ENCODE measurements around the gene CDC42SE2. TPM values are rescaled to one million over a fixed set of nuclear protein-coding genes. Genes with fewer than 3 reads are reported as not detected.
A peak's percentile ranks its signal among the peaks of the same experiment; 100 is the strongest.

Gene CDC42SE2
- total and polyA plus RNA-seq, 10 donors, result 49.6 to 128 (median 102) TPM

GRCh38 chr5:131323378-131323777 is 59.5 kb downstream of the CDC42SE2 start:
- no peak for DNase-seq
- Histone ChIP-seq H3K4me1 (peaks cover 25 to 97% (median 69%) of the 10 kb centered on the region in 6 donors), H3K36me3 (peaks cover 0 to 44% (median 10%) of the 10 kb centered on the region in 6 donors), H3K9me3 (peaks cover 0 to 9% (median 0%) of the 10 kb centered on the region in 8 donors), H3K27ac (no peak overlapping the region), H3K4me3 (no peak overlapping the region), H3K27me3 (replicated peaks in 1 of 7) (no peaks in the 10 kb centered on the region)
- intact Hi-C loops (cut with DNase I; ENCODE audit: low total_unique reads), result no loop called here
- TF ChIP-seq POLR2A (IDR thresholded peaks at IDR 0.05) (no peak), POLR2AphosphoS5 (IDR thresholded peaks at IDR 0.05) (no peak)
- TF ChIP-seq, protein P1, sequence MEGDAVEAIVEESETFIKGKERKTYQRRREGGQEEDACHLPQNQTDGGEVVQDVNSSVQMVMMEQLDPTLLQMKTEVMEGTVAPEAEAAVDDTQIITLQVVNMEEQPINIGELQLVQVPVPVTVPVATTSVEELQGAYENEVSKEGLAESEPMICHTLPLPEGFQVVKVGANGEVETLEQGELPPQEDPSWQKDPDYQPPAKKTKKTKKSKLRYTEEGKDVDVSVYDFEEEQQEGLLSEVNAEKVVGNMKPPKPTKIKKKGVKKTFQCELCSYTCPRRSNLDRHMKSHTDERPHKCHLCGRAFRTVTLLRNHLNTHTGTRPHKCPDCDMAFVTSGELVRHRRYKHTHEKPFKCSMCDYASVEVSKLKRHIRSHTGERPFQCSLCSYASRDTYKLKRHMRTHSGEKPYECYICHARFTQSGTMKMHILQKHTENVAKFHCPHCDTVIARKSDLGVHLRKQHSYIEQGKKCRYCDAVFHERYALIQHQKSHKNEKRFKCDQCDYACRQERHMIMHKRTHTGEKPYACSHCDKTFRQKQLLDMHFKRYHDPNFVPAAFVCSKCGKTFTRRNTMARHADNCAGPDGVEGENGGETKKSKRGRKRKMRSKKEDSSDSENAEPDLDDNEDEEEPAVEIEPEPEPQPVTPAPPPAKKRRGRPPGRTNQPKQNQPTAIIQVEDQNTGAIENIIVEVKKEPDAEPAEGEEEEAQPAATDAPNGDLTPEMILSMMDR (IDR thresholded peaks at IDR 0.05 in 8 of 11, conservative IDR thresholded peaks at IDR 0.05 in 3 of 11), result no peak

GRCh38 chr5:131324303-131324702 is 60.5 kb downstream of the CDC42SE2 start:
- WGBS, 5 donors, result 68 to 92% (median 86%) methylated on average over 1 of the region's 1 CpG
- intact Hi-C loops (cut with DNase I; ENCODE audit: low total_unique reads), result no loop called here

DNA sequence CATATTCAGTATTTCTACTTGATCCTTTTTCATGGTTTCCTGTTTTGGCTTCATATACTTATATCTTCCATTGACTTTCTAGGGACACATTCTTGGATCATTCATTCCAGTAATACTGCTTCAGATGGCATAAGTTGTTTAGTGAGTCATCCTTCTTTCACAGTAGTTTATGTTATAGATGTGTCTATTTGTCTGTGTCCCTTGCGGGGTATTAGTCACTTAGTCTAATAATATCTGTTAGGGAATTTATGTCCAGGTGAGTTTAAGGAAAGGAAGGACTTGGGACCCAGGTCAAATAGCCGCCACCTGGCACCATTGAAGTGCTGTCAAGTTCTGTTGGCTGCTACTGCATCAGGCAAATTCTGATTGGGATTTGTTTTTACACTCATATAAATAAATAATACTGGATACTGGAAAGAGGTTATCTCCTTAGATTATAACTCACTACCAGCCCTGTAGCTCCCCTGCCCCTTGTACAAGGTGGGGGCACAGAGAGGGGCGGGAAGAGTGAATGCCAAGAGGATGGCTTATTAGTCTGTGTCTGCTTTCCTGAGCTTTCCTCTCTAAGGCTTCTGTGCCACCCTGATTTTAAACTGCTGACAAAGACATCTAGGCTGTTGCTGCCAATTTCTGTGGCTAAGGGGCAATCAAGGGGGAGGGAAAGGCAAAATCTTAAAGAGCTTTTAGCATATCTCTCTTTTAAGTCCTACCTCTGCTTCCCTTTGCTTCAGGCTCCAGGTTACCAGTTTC is 64.9 kb downstream of the CDC42SE2 start:
- Histone ChIP-seq H3K27me3 (replicated peaks in 1 of 7) (no peaks in the 10 kb centered on the region), H3K27ac (peak overlapping the region in 4 of 8 donors; percentile 9 to 63 (median 28)), H3K36me3 (peaks cover 0 to 33% (median 0%) of the 10 kb centered on the region in 6 donors), H3K4me3 (no peak overlapping the region), H3K9me3 (peaks cover 0 to 6% (median 0%) of the 10 kb centered on the region in 8 donors), H3K4me1 (peaks cover 23 to 82% (median 56%) of the 10 kb centered on the region in 6 donors)
- intact Hi-C loops (cut with DNase I; ENCODE audit: low total_unique reads), result no loop called here
- TF ChIP-seq POLR2AphosphoS5 (IDR thresholded peaks at IDR 0.05) (no peak), POLR2A (IDR thresholded peaks at IDR 0.05) (no peak)
- TF ChIP-seq, protein P1 (IDR thresholded peaks at IDR 0.05 in 8 of 11, conservative IDR thresholded peaks at IDR 0.05 in 3 of 11), result no peak
- DNase-seq, result no peak
- WGBS, 5 donors, result 91 to 97% (median 93%) methylated on average over 3 of the region's 3 CpGs

More at GRCh38 chr5:131324303-131324702, 60.5 kb downstream of the CDC42SE2 start:
- Histone ChIP-seq H3K27ac (no peak overlapping the region), H3K27me3 (replicated peaks in 1 of 7) (no peaks in the 10 kb centered on the region), H3K9me3 (peaks cover 0 to 9% (median 0%) of the 10 kb centered on the region in 8 donors), H3K4me3 (no peak overlapping the region), H3K36me3 (peaks cover 0 to 44% (median 2%) of the 10 kb centered on the region in 6 donors), H3K4me1 (peaks cover 33 to 100% (median 77%) of the 10 kb centered on the region in 6 donors)
- TF ChIP-seq POLR2A (IDR thresholded peaks at IDR 0.05) (no peak), POLR2AphosphoS5 (IDR thresholded peaks at IDR 0.05) (no peak)
- TF ChIP-seq, protein P1 (IDR thresholded peaks at IDR 0.05 in 8 of 11, conservative IDR thresholded peaks at IDR 0.05 in 3 of 11), result no peak
- no peak for DNase-seq

GRCh38 chr5:131329286-131329560 is 65.4 kb downstream of the CDC42SE2 start:
- TF ChIP-seq POLR2A (IDR thresholded peaks at IDR 0.05) (no peak), POLR2AphosphoS5 (IDR thresholded peaks at IDR 0.05) (no peak)
- TF ChIP-seq, protein P1 (IDR thresholded peaks at IDR 0.05 in 8 of 11, conservative IDR thresholded peaks at IDR 0.05 in 3 of 11), result no peak
- no peak for DNase-seq
- Histone ChIP-seq H3K4me3 (no peak overlapping the region), H3K9me3 (peaks cover 0 to 6% (median 0%) of the 10 kb centered on the region in 8 donors), H3K36me3 (peaks cover 0 to 33% (median 0%) of the 10 kb centered on the region in 6 donors), H3K4me1 (peaks cover 23 to 79% (median 51%) of the 10 kb centered on the region in 6 donors), H3K27ac (peak overlapping the region in 3 of 8 donors; percentile 12 to 63 (median 45)), H3K27me3 (replicated peaks in 1 of 7) (no peaks in the 10 kb centered on the region)
- 64 to 78% (median 71%) methylated on average over 2 of the region's 2 CpGs for WGBS, 5 donors
- intact Hi-C loops (cut with DNase I; ENCODE audit: low total_unique reads), result no loop called here

Measured in spleen (tissue), 11 donors.